NCI-H2107 treated with DMSO at 0.1 percent for 48 hours (cell line): ENCODE data around the gene SYNJ2.

ENCODE experiments used
- DNase-seq: peaks from one replicate; lab custom pipeline; 2025; ENCODE audit not compliant: unreplicated experiment; lab: John Stamatoyannopoulos, UW

The SYNJ2 gene

DNA sequence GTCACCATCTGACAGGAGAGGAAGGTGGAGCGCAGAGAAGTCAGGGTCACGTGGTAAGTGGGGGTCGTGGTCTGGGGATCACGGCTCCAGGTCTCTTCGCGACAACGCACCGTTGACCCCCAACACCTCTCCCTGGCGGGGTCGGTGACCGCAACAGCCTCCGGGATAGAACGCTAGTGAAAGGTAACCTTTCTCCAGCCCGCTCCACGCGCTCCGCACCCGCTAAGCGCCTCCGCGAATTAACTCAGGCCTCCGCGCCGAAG, 600 bp upstream of the SYNJ2 start:
- DNase-seq, result no peak

DNA sequence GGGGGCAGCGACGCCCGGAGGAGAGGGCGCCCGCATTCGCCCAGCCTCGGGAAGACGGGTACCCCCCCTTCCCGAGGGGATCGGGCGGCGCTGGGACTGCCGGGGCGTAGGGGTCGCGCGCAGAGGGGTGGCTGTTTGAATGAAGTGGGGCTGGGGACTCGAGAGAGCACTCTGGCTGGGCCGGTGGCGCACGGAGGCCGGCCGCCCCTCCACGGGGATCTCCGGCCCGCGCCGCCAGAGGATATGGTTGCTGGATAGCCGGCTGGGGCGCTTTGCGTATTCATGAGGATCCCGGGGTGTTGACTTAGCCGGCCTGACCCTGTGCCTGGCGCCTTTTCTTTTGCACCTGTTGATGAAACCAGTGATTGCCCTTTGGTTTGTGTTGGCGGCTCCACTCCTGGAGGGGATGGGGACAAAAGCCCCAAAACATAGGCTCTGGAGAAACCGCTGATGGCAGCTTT, 469 bp downstream of the SYNJ2 start:
- peak; percentile 41 for DNase-seq

GRCh38 chr6:157982563-157983405, 1.1 kb downstream of the SYNJ2 start:
- no peak for DNase-seq

DNA sequence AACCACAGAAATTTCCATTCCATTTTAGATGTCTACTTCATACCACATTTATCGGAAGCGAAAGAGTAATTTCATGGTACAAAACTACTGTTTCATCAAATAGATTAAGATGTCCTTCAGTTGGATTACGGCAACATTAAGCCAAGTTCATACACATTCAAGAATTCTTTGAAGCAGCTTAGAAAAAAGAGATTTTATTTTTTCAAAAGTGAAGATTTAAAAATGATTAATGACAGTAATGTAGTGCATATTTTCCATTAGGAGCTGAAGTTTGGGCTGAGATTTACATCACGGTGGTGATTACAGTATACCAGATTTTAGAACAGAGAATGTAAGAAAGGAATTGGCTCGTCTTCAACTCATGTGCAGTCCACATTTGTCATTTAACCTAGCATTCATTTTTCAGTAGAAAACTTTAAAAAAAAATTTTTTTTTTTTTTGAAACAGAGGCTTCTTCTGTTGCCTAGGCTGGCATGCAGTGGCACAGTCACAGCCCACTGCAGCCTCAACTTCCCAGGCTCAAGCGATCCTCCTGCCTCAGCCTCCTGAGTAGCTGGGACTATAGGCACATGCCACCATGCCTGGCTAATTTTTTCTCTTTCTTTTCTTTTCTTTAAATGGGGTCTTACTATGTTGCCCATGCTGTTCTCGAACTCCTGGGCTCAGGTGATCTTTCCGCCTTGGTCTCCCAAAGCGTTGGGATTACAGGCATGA, 1.9 kb downstream of the SYNJ2 start:
- DNase-seq, result no peak

- DNase-seq, result no peak
Observed at GRCh38 chr6:157984128-157984527, 2.5 kb downstream of the SYNJ2 start.

DNA sequence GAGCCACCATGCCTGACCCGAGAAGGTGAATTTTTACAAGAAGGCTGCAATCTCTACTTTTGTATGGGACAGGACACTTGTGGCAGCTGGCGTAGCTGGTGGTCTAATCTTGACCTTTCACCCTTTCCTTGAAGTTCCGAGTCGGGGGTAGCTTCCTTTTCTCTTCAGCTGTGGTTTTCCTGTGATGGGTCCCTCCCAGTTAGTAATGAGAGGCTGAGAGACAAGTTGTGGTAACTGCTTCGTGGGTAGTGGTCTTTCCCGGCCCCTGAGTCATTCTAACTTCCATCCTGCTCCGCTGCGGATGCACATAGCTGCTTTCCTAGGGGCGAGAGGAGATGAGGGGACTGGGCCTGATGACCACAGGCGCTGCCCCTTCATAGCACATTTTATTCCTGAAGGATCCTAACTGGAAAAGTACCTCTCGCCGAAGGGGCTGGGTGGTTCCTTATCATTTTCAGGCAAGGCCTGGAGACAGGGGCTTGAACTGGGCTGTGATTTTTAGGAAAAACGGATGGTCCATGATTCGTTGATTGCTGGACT, 3.1 kb downstream of the SYNJ2 start:
- no peak for DNase-seq

- DNase-seq, result no peak
Observed at GRCh38 chr6:157985378-157986155, 3.9 kb downstream of the SYNJ2 start.

- no peak for DNase-seq
Observed at GRCh38 chr6:157987788-157988699, 6.4 kb downstream of the SYNJ2 start.

GRCh38 chr6:157988700-157989063, 7.0 kb downstream of the SYNJ2 start:
- DNase-seq, result no peak

GRCh38 chr6:157989541-157990289, 8.1 kb downstream of the SYNJ2 start:
- peak; percentile 73 for DNase-seq

DNA sequence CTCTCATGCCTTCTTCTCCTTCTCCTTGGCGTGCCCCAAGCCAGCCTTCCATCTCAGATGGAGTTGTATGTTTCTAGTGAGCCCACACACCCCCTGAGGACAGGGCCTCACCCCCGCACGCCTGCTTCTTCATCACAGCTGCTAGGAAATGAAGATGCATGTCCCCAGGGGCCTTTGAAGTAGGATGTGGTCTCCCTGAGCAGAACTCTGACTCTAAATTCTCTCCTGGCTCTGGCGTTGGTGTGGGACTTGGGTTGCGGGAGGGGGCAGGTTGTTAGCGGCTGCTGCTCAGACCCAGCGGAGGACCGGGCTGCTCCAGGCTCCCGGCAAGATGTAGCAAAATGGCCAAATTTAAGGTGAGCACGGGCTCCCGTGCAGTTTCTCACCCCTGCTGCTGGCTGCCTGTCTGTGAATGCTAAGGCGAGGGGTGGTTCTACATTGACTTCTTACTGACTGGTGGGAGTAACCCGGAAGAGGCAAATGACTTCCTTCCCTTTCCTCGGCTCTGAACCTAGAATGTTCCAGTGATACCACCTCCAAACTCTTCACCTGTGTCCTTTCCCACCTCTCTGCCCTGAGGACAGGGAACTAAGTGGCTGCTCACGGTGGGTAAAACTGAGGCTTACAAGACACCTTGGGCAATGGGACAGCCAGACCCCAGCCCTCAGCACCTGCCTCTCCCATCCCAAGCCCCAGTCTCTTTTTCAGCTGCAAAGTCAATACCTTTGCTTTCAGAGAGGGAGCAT, 8.8 kb downstream of the SYNJ2 start:
- DNase-seq, result no peak

- no peak for DNase-seq
Observed at GRCh38 chr6:157991067-157991432, 9.4 kb downstream of the SYNJ2 start.

- no peak for DNase-seq
Observed at GRCh38 chr6:157993076-157993475, 11.4 kb downstream of the SYNJ2 start.

GRCh38 chr6:157994125-157994795, 12.6 kb downstream of the SYNJ2 start:
- no peak for DNase-seq

DNA sequence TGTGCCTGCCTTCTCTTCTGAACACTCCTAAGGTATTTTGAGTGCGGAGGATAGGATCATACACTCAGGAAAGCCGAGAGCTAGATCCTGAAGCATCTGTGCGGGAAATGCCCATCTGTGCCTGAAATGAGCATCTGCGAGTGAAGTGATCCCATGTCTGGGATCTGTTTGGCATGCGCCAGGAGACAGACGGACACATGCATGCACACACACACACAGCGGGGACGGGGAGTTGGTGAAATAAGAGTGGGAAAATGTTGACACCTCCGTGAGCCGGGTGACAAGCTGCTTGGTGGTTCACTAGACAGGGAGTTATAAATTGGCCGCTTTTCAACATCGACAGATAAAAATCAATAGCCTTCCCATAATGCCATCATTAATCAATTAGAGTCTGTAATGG, 13.8 kb downstream of the SYNJ2 start:
- DNase-seq, result no peak

DNA sequence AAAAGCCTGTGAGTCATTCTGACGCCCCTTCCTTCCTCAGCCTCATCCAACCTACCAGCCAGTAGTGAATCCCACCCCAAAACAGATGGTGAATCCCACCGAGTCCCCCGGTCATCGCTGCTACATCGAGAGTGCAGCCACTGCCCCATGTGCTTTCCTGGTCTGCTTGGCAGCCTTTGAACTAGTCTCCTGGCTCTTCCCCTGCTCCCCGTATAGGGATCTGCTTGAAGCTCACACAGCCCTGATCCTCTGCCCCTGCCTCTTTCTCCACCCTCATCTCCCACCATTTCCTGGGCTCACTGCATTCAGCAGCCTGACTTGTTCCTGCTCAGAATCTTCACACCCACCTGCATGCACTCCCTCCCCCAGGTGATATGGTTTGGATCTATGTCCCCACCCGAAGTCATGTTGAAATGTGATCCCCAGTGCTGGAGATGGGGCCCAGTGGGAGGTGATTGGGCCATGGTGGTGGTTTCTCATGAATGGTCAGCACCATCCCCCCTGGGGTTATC, 14.6 kb downstream of the SYNJ2 start:
- no peak for DNase-seq

DNA sequence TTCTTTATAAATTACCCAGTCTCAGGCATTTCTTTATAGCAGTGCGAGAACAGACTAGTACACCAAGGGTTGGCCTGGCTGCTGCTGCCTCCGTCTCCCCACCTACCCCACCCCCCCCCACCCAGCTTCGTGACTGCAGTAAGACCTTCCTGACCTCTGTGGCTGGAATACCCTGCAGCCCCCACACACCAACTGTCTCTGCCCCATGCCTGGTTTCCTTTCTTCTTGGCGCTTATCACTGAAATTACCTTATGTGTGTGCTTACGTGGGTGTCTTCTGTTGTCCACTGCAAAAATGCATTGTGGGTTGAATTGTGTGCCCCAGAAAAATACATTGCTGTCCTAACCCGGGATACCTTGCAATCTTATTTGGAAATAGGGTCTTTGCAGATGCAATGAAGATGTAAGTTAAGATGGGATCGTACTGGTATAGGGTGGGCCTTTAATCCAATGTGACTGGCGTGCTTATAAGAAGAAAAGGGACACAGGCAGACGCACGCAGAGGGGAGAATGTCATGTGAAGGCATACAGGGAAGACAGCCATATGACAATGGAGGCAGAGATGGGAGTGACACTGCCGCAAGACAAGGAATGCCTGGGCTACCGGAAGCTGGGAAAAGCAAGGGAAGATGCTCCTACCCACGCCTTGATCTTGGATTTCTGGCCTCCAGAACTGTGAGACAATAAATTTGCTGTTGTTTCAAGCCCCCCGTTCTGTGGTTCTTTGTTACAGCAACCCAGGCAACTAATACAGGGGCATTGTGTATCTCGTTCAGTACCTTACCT, 15.4 kb downstream of the SYNJ2 start:
- no peak for DNase-seq
